Loucy (cell line): Measurements from ENCODE around the gene CLSTN2.

Experiments used
- EZH2phosphoT487 ChIP-seq: fragments of 200-600 bp; IDR thresholded peaks from 2 replicates; pipeline ENCODE4 v1.6.1; 2018; ENCODE audit warnings: antibody characterized with exemption, mild to moderate bottlenecking, moderate library complexity, borderline replicate concordance
- TF ChIP-seq, protein P1 (sequence below): fragments of 200-600 bp; sonication (generic); conservative IDR thresholded peaks from 2 replicates; pipeline ENCODE4 v1.5.1; 2014; ENCODE audit warnings: mild to moderate bottlenecking, antibody characterized with exemption, low read length

- TF ChIP-seq, protein P1, sequence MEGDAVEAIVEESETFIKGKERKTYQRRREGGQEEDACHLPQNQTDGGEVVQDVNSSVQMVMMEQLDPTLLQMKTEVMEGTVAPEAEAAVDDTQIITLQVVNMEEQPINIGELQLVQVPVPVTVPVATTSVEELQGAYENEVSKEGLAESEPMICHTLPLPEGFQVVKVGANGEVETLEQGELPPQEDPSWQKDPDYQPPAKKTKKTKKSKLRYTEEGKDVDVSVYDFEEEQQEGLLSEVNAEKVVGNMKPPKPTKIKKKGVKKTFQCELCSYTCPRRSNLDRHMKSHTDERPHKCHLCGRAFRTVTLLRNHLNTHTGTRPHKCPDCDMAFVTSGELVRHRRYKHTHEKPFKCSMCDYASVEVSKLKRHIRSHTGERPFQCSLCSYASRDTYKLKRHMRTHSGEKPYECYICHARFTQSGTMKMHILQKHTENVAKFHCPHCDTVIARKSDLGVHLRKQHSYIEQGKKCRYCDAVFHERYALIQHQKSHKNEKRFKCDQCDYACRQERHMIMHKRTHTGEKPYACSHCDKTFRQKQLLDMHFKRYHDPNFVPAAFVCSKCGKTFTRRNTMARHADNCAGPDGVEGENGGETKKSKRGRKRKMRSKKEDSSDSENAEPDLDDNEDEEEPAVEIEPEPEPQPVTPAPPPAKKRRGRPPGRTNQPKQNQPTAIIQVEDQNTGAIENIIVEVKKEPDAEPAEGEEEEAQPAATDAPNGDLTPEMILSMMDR, result no peak
- TF ChIP-seq EZH2phosphoT487, result no peak
These were observed 115.4 kb downstream of the CLSTN2 start for GRCh38 chr3:140050396-140050795.
